NCI-H446 treated with DMSO at 0.1 percent for 48 hours (cell line): ENCODE measurements around the gene SMPD2.
A peak's percentile ranks its signal among the peaks of the same experiment; 100 is the strongest.
"Not testable (repeated sequence)": the region's sequence is repeated elsewhere in the genome, so short reads cannot be mapped to it uniquely, and the experiment has no call there.

Source experiments
- DNase-seq: peaks from one replicate; lab custom pipeline; 2025; lab: John Stamatoyannopoulos, UW

SMPD2 gene

DNA sequence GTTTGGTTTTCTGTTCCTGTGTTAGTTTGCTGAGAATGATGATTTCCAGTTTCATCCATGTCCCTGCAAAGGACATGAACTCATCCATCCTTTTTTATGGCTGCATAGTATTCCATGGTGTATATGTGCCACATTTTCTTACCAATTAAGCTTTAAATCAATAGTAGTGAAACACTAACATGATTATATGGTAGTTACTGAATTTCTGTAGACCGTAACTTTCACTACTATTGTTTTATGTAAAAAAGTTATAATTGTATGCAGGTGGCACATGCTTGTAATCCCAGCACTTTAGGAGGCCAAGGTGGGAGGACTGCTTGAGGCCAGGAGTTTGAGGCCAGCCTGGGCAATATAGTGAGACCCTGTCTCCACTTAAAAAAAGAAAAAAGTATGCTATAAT lies 20.7 kb downstream of the SMPD2 start:
- DNase-seq: not testable (repeated sequence)

DNA sequence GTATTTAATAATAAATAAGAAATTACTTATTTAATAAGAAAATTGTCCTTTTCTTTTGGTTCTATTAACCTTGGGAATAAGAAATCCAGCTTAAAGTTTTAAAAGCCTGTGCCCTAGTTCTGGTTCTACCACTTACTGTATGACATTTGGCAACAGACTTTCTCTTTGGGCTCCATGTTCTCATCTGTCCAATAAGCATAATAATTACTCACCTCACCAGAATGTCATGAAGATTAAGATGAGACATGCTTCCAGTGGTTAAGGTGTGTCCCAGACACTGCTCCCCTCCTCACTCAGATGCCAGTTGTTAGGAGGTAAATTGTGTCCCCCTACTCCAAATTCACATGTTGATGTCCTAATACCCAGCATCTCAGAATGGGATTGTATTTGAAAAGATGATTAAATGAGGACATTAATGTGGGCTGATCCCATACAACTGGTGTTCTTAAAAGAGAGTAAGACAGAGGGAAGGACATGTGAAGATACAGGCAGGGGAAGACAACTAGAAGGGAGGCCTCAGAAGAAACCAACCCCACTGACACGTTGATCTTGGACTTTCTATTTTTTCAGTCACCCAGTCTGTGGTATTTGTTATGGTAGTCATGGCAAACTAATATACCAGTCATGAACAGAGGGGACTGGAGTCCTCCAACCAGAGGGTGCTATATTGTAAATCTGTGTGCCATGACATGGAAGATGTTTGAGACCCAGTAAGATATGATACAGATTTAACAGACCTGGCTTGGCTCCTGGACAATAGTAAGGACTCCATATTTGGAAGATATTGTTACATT lies 21.4 kb downstream of the SMPD2 start:
- DNase-seq: no peak

DNA sequence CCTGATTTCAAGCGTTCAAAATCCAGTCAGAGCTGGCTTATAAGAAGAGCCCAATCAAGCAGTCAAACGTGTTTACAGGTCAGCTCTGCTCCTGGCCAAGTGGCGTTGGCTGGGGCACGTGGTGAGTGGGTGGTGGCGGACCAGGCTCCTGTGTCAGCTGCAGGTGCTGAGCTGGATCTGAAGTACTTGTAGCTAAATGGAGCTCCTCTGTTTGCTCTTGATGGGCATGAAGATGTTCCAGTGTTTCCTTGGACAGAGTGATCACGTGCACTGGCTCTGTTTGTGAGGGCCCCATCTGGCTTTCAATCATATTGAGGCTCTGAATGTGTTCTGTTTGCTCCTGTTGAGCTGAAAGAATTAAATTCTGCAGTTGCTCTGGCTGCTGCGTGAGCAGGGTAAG lies 25.2 kb downstream of the SMPD2 start:
- DNase-seq: no peak

DNA sequence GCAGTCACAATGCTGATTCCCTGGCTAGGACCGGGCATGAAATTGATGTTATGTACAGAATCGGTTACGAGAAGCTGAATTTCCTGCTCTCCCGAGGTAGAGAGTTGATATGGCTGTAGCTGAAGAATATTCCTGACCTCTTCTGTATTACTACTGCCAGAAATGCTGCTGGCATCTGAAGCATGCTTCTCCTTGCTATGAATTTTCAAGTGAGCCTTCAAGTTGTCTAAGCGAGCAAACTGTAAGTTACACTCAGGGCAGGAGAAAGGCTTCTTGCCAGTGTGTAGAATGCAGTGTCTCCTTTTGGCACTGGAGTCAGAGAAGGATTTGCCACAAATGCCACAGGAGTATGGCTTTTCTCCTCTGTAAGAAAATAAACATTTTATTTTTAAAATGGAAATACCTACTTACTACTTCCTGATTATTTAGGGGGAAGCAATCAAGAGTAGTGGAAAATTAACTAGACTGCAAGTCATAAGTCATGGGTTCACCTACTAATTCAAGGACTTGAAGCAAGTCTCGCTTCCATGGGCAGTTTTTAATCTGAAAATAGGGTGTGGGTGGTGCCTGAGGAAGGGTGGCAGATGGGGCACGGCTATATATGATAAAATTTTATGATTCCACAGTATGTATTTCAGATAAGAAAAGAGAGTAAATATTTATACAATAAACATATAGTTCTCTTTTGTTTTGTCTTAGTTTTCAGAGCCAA lies 25.8 kb downstream of the SMPD2 start:
- no peak for DNase-seq

- no peak for DNase-seq
Measured at GRCh38 chr6:109467696-109468095, 27.2 kb downstream of the SMPD2 start.

- DNase-seq: no peak
Measured at GRCh38 chr6:109469591-109470189, 29.2 kb downstream of the SMPD2 start.

- DNase-seq: no peak
Measured at GRCh38 chr6:109471105-109471810, 30.7 kb downstream of the SMPD2 start.

GRCh38 chr6:109472132-109472995 lies 31.8 kb downstream of the SMPD2 start:
- no peak for DNase-seq

- no peak for DNase-seq
Measured at GRCh38 chr6:109473120-109473519, 32.6 kb downstream of the SMPD2 start.

GRCh38 chr6:109474995-109475394 lies 34.5 kb downstream of the SMPD2 start:
- DNase-seq: no peak

- DNase-seq: no peak
Measured at GRCh38 chr6:109475625-109476024, 35.1 kb downstream of the SMPD2 start.

DNA sequence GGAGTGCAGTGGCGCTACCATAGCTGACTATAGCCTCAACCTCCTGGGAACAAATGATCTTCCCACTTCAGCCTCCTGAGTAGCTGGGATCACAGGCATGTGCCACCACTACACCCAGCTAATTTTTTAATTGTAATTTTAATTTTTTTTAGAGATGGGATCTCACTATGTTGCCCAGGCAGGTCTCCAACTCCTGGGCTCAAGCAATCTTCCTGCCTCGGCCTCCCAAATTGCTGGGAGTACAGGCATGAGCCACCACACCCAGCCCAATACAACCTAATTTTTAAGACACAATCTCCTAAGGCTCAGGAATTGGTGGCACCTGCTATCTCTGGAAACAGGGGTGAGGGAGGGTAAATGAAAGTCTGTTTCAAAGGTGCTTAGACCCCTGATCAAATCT lies 36.7 kb downstream of the SMPD2 start:
- no peak for DNase-seq

DNA sequence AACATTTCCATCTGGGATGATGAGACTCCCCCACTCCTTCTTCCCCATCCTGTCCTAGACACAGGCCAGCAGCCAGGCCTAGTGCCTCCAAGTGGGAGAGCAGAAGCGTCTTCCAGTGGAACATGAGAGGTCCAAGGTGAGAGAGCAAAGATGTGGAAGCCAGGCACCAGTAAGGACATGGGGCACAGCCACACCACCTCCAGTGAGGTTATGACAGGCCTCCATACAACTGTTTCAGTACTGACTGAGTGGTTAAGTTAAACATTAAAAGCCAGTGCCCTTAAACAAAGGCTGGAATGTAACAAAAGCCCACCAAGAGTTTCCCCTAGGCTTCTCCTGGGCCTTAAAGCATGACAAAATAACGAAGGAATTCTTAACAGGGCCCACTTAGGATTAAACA lies 37.2 kb downstream of the SMPD2 start:
- no peak for DNase-seq

- no peak for DNase-seq
Measured at GRCh38 chr6:109478222-109478805, 37.8 kb downstream of the SMPD2 start.

DNA sequence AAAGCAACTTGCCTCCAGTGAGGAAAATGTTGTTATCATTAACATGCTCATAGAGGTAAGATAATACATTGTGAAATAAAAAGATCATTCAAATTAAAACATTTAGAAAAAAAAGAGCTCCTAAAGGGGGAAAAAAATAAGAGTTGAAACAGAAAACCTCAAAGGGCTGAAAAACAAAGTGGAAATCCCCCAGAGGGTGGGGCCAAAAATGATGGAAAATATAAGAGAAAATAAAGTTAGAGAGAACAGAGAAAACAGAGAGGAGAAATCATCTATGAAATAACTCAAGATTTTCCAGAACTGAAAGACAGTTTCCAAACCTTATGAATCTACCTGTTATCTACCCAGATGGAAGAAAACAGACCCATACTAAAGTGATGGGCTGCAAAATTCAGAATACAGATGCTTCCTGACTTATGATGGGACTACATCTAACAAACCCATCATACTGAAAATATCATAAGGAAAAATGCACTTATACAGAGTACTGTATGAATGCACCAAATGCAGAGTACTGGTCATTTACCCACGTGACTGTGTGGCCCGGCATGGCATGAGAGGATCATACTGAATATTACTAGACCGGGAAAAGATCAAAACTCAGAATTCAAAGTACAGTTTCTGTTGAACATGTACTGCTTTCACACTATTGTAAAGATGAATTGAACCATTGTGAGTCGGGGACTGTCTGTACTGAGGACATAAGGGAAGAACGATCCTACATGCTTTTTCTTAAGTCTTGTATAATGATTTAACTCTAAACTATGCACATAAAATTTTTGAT lies 38.5 kb downstream of the SMPD2 start:
- no peak for DNase-seq

- no peak for DNase-seq
Measured at GRCh38 chr6:109480993-109481480, 40.5 kb downstream of the SMPD2 start.

- peak; percentile 78 for DNase-seq
Measured at GRCh38 chr6:109482905-109483734, 42.6 kb downstream of the SMPD2 start, which contains the start of gene ZBTB24. ZBTB24 (minus strand) TSS chr6:109483219; CDS start chr6:109482026, 1,193 bp downstream.

DNA sequence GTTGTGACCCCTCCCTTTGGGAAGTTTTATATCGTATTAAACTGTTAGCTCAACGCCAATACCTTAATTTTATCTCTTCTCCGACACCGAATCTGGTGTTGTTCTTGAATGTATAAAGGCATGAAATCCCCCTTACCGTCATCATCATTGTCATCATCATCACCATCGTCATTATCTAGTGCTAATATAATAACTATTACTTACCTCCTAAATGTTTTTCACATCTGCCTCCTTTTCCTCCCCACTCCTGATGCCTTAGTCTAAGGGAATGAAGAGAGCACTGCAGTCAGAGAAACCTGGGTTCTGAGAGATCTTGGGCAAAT lies 43.2 kb downstream of the SMPD2 start:
- no peak for DNase-seq

- no peak for DNase-seq
Measured at GRCh38 chr6:109484122-109484521, 43.6 kb downstream of the SMPD2 start.
